ENCODE measurements around the gene CSNK1D.

DNA sequence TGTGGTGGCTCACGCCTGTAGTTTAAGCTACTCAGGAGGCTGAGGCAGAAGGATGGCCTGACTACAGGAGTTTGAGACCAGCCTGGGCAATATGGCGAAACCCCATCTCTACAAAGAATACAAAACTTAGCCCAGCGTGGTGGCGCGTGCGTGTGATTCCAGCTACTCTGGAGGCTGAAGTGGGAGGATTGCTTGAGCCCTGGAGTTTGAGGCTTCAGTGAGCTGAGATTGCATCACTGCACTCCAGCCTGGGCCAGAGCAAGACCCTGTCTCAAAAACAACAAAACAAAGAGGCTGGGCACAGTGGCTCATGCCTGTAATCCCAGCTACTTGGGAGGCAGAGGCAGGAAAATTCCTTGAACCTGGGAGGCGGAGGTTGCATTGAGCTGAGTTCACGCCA lies 7.0 kb upstream of the CSNK1D start:
- no peak for TF ChIP-seq CTCF (conservative IDR thresholded peaks at IDR 0.05; ENCODE audit: low read depth in 2 of 2)
- no peak for TF ChIP-seq JUNB (IDR thresholded peaks at IDR 0.05; ENCODE audit: unreplicated experiment)
- TF ChIP-seq EZH2phosphoT487 (IDR thresholded peaks at IDR 0.05; ENCODE audit: unreplicated experiment): no peak
- TF ChIP-seq EZH2 (IDR thresholded peaks at IDR 0.05; ENCODE audit: low read depth, unreplicated experiment): no peak
- TF ChIP-seq POLR2AphosphoS5 (IDR thresholded peaks at IDR 0.05; ENCODE audit: low read depth): no peak
